ENCODE results near the gene CCDC148. TPM values are rescaled to one million over a fixed set of nuclear protein-coding genes. Genes with fewer than 3 reads are reported as not detected.

CCDC148 gene
- total RNA-seq, 1 experiment from 2014 or later, result 2.1 TPM

DNA sequence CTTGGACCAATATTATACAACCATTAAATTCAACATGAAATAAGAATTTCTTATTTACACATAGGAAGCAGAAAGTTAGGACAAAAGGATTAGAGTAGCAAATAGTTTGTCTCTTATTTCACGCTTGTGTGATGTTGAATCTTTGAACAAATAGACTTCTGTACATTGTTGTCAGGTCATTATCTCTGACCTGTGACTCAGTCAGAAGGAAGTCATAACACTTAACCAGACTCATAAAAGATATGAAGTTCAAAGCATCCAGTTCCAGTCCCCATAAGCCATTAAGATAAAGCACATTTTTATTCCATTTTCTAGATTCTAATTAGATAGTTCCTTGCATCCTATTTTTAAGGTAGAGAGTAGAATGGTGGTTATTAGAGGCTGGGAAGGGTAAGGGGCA, 224.1 kb downstream of the CCDC148 start:
- Mint-ChIP-seq H3K27ac (no peak overlapping the region), H3K36me3 (no peaks in the 10 kb centered on the region), H3K4me1 (no peaks in the 10 kb centered on the region), H3K4me3 (no peak overlapping the region), H3K9me3 (no peaks in the 10 kb centered on the region; the same call in 1 of the 2 replicates), H3K27me3 (ENCODE audit: low read depth) (no peaks in the 10 kb centered on the region)
- ATAC-seq (no peak), DNase-seq (ENCODE audit: low spot score) (no peak)
- CTCF ChIA-PET, result no interaction called here
- TF ChIP-seq ZNF219 (CRISPR knock-in tag; IDR thresholded peaks at IDR 0.05; ENCODE audit: borderline replicate concordance), result no peak
- no peak for TF ChIP-seq MXD4 (CRISPR knock-in tag; IDR thresholded peaks at IDR 0.05; ENCODE audit: borderline replicate concordance)
- no peak for TF ChIP-seq CBFB (CRISPR knock-in tag; IDR thresholded peaks at IDR 0.05; ENCODE audit: low read depth)
- TF ChIP-seq, protein P1, sequence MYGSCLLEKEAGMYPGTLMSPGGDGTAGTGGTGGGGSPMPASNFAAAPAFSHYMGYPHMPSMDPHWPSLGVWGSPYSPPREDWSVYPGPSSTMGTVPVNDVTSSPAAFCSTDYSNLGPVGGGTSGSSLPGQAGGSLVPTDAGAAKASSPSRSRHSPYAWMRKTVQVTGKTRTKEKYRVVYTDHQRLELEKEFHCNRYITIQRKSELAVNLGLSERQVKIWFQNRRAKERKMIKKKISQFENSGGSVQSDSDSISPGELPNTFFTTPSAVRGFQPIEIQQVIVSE (CRISPR knock-in tag; IDR thresholded peaks at IDR 0.05; ENCODE audit: borderline replicate concordance), result no peak
- TF ChIP-seq, protein P2, sequence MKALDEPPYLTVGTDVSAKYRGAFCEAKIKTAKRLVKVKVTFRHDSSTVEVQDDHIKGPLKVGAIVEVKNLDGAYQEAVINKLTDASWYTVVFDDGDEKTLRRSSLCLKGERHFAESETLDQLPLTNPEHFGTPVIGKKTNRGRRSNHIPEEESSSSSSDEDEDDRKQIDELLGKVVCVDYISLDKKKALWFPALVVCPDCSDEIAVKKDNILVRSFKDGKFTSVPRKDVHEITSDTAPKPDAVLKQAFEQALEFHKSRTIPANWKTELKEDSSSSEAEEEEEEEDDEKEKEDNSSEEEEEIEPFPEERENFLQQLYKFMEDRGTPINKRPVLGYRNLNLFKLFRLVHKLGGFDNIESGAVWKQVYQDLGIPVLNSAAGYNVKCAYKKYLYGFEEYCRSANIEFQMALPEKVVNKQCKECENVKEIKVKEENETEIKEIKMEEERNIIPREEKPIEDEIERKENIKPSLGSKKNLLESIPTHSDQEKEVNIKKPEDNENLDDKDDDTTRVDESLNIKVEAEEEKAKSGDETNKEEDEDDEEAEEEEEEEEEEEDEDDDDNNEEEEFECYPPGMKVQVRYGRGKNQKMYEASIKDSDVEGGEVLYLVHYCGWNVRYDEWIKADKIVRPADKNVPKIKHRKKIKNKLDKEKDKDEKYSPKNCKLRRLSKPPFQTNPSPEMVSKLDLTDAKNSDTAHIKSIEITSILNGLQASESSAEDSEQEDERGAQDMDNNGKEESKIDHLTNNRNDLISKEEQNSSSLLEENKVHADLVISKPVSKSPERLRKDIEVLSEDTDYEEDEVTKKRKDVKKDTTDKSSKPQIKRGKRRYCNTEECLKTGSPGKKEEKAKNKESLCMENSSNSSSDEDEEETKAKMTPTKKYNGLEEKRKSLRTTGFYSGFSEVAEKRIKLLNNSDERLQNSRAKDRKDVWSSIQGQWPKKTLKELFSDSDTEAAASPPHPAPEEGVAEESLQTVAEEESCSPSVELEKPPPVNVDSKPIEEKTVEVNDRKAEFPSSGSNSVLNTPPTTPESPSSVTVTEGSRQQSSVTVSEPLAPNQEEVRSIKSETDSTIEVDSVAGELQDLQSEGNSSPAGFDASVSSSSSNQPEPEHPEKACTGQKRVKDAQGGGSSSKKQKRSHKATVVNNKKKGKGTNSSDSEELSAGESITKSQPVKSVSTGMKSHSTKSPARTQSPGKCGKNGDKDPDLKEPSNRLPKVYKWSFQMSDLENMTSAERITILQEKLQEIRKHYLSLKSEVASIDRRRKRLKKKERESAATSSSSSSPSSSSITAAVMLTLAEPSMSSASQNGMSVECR (CRISPR knock-in tag; IDR thresholded peaks at IDR 0.05; ENCODE audit: borderline replicate concordance), result no peak
- no peak for TF ChIP-seq SMAD3 (CRISPR knock-in tag; IDR thresholded peaks at IDR 0.05; ENCODE audit: borderline replicate concordance)
- TF ChIP-seq ZNF423 (CRISPR knock-in tag; IDR thresholded peaks at IDR 0.05), result no peak
- TF ChIP-seq, protein P3, sequence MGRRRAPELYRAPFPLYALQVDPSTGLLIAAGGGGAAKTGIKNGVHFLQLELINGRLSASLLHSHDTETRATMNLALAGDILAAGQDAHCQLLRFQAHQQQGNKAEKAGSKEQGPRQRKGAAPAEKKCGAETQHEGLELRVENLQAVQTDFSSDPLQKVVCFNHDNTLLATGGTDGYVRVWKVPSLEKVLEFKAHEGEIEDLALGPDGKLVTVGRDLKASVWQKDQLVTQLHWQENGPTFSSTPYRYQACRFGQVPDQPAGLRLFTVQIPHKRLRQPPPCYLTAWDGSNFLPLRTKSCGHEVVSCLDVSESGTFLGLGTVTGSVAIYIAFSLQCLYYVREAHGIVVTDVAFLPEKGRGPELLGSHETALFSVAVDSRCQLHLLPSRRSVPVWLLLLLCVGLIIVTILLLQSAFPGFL (CRISPR knock-in tag; IDR thresholded peaks at IDR 0.05; ENCODE audit: borderline replicate concordance), result no peak
- TF ChIP-seq, protein P4, sequence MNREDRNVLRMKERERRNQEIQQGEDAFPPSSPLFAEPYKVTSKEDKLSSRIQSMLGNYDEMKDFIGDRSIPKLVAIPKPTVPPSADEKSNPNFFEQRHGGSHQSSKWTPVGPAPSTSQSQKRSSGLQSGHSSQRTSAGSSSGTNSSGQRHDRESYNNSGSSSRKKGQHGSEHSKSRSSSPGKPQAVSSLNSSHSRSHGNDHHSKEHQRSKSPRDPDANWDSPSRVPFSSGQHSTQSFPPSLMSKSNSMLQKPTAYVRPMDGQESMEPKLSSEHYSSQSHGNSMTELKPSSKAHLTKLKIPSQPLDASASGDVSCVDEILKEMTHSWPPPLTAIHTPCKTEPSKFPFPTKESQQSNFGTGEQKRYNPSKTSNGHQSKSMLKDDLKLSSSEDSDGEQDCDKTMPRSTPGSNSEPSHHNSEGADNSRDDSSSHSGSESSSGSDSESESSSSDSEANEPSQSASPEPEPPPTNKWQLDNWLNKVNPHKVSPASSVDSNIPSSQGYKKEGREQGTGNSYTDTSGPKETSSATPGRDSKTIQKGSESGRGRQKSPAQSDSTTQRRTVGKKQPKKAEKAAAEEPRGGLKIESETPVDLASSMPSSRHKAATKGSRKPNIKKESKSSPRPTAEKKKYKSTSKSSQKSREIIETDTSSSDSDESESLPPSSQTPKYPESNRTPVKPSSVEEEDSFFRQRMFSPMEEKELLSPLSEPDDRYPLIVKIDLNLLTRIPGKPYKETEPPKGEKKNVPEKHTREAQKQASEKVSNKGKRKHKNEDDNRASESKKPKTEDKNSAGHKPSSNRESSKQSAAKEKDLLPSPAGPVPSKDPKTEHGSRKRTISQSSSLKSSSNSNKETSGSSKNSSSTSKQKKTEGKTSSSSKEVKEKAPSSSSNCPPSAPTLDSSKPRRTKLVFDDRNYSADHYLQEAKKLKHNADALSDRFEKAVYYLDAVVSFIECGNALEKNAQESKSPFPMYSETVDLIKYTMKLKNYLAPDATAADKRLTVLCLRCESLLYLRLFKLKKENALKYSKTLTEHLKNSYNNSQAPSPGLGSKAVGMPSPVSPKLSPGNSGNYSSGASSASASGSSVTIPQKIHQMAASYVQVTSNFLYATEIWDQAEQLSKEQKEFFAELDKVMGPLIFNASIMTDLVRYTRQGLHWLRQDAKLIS (CRISPR knock-in tag; IDR thresholded peaks at IDR 0.05; ENCODE audit: borderline replicate concordance), result no peak
- TF ChIP-seq ZNF263 (CRISPR knock-in tag; IDR thresholded peaks at IDR 0.05; ENCODE audit: low read depth), result no peak
- no peak for TF ChIP-seq SP1 (CRISPR knock-in tag; conservative IDR thresholded peaks at IDR 0.05)
- TF ChIP-seq FOXJ3 (CRISPR knock-in tag; IDR thresholded peaks at IDR 0.05; ENCODE audit: borderline replicate concordance), result no peak
- TF ChIP-seq ETV6 (CRISPR knock-in tag; IDR thresholded peaks at IDR 0.05), result no peak
- TF ChIP-seq, protein P5, sequence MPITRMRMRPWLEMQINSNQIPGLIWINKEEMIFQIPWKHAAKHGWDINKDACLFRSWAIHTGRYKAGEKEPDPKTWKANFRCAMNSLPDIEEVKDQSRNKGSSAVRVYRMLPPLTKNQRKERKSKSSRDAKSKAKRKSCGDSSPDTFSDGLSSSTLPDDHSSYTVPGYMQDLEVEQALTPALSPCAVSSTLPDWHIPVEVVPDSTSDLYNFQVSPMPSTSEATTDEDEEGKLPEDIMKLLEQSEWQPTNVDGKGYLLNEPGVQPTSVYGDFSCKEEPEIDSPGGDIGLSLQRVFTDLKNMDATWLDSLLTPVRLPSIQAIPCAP (CRISPR knock-in tag; IDR thresholded peaks at IDR 0.05), result no peak
- TF ChIP-seq, protein P6, sequence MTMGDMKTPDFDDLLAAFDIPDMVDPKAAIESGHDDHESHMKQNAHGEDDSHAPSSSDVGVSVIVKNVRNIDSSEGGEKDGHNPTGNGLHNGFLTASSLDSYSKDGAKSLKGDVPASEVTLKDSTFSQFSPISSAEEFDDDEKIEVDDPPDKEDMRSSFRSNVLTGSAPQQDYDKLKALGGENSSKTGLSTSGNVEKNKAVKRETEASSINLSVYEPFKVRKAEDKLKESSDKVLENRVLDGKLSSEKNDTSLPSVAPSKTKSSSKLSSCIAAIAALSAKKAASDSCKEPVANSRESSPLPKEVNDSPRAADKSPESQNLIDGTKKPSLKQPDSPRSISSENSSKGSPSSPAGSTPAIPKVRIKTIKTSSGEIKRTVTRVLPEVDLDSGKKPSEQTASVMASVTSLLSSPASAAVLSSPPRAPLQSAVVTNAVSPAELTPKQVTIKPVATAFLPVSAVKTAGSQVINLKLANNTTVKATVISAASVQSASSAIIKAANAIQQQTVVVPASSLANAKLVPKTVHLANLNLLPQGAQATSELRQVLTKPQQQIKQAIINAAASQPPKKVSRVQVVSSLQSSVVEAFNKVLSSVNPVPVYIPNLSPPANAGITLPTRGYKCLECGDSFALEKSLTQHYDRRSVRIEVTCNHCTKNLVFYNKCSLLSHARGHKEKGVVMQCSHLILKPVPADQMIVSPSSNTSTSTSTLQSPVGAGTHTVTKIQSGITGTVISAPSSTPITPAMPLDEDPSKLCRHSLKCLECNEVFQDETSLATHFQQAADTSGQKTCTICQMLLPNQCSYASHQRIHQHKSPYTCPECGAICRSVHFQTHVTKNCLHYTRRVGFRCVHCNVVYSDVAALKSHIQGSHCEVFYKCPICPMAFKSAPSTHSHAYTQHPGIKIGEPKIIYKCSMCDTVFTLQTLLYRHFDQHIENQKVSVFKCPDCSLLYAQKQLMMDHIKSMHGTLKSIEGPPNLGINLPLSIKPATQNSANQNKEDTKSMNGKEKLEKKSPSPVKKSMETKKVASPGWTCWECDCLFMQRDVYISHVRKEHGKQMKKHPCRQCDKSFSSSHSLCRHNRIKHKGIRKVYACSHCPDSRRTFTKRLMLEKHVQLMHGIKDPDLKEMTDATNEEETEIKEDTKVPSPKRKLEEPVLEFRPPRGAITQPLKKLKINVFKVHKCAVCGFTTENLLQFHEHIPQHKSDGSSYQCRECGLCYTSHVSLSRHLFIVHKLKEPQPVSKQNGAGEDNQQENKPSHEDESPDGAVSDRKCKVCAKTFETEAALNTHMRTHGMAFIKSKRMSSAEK (CRISPR knock-in tag; IDR thresholded peaks at IDR 0.05; ENCODE audit: borderline replicate concordance), result no peak
- POLR2A ChIA-PET, result no interaction called here
